ENCODE results near the gene TESK2. TPM values are rescaled to one million over a fixed set of nuclear protein-coding genes. Genes with fewer than 3 reads are reported as not detected.

The TESK2 gene
- total and polyA plus RNA-seq, 2 of the 13 experiments (the other 11 are each of a cell fraction or from before 2014, with no cell fraction given), result 5.5 to 9.6 TPM

DNA sequence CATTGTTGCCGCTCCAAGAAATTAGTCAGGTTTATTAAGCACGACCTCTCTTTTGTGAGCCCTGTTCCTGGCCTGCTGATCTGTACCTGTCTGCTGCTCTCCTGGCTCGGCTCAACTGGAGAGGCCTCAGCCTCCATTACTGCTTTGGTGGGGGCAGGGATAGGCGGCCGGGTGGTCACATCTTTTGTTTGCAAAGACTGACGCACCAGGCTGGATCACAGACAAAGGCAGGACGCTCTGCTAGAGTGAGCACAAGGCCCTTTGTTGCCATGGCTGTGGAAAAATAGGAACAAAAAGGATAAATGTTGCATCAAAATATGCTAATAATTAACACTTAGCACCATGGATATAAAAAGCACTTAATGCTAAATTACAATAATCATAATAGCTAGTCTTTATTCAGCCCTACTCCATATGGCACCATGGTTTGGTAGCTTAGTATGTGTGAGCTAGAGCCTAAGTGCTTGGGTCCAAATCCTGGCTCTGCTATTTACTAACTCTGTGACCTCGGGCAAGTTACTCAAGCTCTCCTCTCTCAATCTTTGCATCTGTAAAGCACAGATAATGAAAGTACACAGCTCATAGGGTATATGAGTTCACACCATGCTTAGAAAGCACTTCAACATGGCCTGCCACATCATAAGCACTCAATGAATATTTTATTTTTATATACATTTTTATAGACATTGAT, 193.2 kb downstream of the TESK2 start (continued):
- TF ChIP-seq TP53 (CRISPR knock-in tag; conservative IDR thresholded peaks at IDR 0.05) (no peak), RFX3 (CRISPR knock-in tag; IDR thresholded peaks at IDR 0.05) (no peak), MBNL3 (CRISPR knock-in tag; conservative IDR thresholded peaks at IDR 0.05) (no peak), ZBTB34 (CRISPR knock-in tag; IDR thresholded peaks at IDR 0.05) (0 out of 2 replicates have a peak, but pooled peaks have one; percentile 26), CBX1 (IDR thresholded peaks at IDR 0.05; ENCODE audit: low read depth) (no peak), ZNF101 (CRISPR knock-in tag; IDR thresholded peaks at IDR 0.05; ENCODE audit: borderline replicate concordance, low read depth) (no peak), KAT2B (IDR thresholded peaks at IDR 0.05; ENCODE audit: borderline replicate concordance, low read depth, low read length) (no peak), ZNF670 (CRISPR knock-in tag; IDR thresholded peaks at IDR 0.05; ENCODE audit: borderline replicate concordance) (no peak), ZNF589 (CRISPR knock-in tag; conservative IDR thresholded peaks at IDR 0.05) (no peak), RAD51 (IDR thresholded peaks at IDR 0.05; ENCODE audit: borderline replicate concordance) (no peak), MED1 (CRISPR knock-in tag; IDR thresholded peaks at IDR 0.05) (peak; percentile 52; the same call in 1 of the 2 replicates), MTF1 (CRISPR knock-in tag; IDR thresholded peaks at IDR 0.05) (no peak), ZNF205 (CRISPR knock-in tag; IDR thresholded peaks at IDR 0.05) (no peak), ZMAT3 (CRISPR knock-in tag; conservative IDR thresholded peaks at IDR 0.05) (0 out of 2 replicates have a peak, but pooled peaks have one; percentile 26), ZNF672 (CRISPR knock-in tag; IDR thresholded peaks at IDR 0.05) (no peak), YEATS2 (CRISPR knock-in tag; IDR thresholded peaks at IDR 0.05; ENCODE audit: borderline replicate concordance) (peak; percentile 53; the same call in 1 of the 2 replicates), AGO1 (IDR thresholded peaks at IDR 0.05; ENCODE audit: low read depth, low read length, poor library complexity, severe bottlenecking) (no peak), BORCS8-MEF2B (CRISPR knock-in tag; IDR thresholded peaks at IDR 0.05) (no peak), ZBTB21 (CRISPR knock-in tag; IDR thresholded peaks at IDR 0.05) (no peak), HNRNPUL1 (IDR thresholded peaks at IDR 0.05; ENCODE audit: low read depth, low read length) (no peak), ZNF746 (CRISPR knock-in tag; IDR thresholded peaks at IDR 0.05) (no peak), ZNF281 (CRISPR knock-in tag; IDR thresholded peaks at IDR 0.05; ENCODE audit: borderline replicate concordance) (peak; percentile 74), ZNF775 (CRISPR knock-in tag; IDR thresholded peaks at IDR 0.05; ENCODE audit: borderline replicate concordance) (no peak)
- TF ChIP-seq, protein P1, sequence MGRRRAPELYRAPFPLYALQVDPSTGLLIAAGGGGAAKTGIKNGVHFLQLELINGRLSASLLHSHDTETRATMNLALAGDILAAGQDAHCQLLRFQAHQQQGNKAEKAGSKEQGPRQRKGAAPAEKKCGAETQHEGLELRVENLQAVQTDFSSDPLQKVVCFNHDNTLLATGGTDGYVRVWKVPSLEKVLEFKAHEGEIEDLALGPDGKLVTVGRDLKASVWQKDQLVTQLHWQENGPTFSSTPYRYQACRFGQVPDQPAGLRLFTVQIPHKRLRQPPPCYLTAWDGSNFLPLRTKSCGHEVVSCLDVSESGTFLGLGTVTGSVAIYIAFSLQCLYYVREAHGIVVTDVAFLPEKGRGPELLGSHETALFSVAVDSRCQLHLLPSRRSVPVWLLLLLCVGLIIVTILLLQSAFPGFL (CRISPR knock-in tag; IDR thresholded peaks at IDR 0.05), result no peak
